GM12875 (cell line): ENCODE measurements around the gene LCORL.

Experiments
- H3K4me3 ChIP-seq: one replicate; pipeline ENCODE4 v1.5.1; 2011; ENCODE audit warnings: low read depth, low read length, control low read depth
- TF ChIP-seq, protein P1 (sequence below): IDR thresholded peaks from 2 replicates; pipeline ENCODE4 v1.5.1; 2011; ENCODE audit warnings: low read depth, mild to moderate bottlenecking, control low read depth, inconsistent platforms, low read length, moderate library complexity, borderline replicate concordance; ENCODE audit not compliant: insufficient read depth

LCORL gene

DNA sequence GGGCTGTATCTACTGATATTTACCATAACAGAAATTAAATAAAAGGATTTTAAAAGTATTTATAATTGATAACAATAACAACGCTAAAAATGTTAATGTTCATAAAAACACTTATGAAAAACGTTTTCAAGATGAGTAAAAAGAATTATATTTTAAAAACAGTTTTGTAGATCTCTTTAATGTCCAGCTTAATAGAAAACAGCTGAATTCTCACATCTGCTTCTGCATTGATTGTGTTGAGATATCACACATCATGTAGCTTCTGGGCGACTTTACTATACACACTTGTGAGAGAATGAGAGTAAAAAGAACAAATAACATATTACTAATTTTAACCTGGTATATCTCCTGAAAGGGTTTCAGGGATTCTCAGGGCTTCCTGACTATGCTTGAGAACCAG, 127.1 kb downstream of the LCORL start:
- TF ChIP-seq, protein P1, sequence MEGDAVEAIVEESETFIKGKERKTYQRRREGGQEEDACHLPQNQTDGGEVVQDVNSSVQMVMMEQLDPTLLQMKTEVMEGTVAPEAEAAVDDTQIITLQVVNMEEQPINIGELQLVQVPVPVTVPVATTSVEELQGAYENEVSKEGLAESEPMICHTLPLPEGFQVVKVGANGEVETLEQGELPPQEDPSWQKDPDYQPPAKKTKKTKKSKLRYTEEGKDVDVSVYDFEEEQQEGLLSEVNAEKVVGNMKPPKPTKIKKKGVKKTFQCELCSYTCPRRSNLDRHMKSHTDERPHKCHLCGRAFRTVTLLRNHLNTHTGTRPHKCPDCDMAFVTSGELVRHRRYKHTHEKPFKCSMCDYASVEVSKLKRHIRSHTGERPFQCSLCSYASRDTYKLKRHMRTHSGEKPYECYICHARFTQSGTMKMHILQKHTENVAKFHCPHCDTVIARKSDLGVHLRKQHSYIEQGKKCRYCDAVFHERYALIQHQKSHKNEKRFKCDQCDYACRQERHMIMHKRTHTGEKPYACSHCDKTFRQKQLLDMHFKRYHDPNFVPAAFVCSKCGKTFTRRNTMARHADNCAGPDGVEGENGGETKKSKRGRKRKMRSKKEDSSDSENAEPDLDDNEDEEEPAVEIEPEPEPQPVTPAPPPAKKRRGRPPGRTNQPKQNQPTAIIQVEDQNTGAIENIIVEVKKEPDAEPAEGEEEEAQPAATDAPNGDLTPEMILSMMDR, result no peak
- no peak overlapping the region for H3K4me3 ChIP-seq

DNA sequence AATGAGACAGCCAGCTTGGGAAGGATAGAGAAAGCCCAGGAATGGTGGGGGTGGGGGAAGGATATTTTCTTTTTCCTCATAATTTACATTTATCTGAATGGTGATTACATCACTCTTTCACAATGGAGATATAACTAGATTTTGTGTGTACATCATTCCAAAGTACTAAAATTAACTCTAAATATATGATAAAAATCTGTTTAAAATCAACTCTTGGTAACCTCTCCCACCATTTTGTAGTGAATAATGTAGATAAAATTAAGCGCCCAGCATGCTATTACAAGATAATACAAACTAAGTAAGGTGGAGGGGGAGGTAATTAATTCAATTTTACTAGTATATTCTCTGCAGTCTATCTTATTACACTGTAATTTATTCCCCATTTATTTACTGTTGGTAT, 131.9 kb downstream of the LCORL start:
- H3K4me3 ChIP-seq, result no peak overlapping the region
- TF ChIP-seq, protein P1, result no peak

DNA sequence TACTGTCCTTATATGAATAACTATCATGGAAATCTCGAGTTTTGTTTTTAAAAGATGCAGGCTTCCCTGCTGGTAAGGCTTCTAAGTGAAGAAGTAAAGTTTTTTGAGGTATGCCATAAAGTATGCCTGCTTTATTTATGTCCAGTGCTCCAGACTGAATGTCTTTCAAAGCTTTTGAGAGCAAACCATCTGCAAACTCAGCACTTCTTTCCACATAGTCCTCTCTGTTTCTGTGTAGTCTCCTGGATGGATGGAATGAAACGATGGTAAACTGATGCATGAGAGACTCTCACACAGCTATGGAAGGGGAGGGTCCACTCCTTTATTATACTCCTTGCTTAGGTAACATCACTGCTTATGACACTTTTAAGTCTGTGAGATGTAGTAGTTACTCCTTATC, 137.0 kb downstream of the LCORL start:
- TF ChIP-seq, protein P1, result no peak
- H3K4me3 ChIP-seq, result no peak overlapping the region

DNA sequence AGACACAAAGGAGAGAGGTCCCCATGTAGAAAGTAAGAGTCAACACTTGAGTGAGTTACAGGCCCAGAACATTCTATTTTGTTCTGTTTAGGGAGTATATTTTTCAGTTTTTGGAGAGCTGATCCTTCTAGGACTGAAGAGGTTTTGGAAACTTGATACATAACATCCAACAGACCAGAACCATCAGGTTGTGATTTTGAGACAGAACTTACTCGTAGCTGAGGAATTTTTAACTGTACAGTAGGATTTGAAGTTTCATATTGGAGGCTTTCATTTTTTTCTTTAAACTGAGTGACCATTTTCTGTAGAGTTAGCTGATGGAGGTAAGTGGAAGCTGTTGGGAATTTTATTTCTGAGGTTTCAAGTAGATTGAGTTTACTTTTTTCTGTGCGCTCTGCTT, 137.5 kb downstream of the LCORL start:
- no peak overlapping the region for H3K4me3 ChIP-seq
- TF ChIP-seq, protein P1, result no peak

DNA sequence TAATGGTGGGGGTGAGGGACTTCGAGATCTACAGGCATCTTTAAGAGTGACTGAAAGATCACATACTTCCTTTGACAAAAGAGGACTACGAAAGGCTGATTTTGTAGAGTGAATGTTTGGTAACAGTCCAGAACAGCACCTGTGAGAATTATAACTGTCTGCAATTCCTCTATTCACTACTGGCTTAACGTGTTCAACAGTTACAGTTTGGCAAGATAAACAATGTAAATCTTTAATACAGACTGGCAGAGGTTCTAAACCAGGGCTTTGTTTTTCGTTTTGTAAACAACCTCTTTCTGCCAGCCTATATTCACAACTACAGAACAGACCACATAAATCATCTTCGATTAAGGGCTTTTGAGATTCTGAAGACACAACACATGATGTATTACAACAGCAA, 143.9 kb downstream of the LCORL start:
- H3K4me3 ChIP-seq, result no peak overlapping the region
- TF ChIP-seq, protein P1, result no peak

DNA sequence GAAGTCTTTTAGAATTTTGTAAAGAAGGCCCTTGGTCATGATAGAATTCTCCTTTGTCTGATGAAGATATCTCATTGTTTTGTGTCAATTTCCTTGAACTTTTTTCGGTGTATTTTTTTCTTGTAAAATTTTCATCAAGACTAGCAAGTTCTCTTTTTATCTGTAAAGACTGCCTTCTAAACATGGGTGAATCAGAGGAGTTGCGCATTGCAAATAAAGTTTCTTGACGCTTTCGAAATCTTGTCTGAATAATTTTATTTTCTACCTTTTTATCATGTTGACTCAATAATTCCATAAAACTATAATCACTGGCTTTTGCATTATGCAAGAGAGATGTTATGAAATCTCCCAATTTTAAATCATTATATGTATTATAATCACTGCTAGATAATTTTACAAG, 144.6 kb downstream of the LCORL start:
- TF ChIP-seq, protein P1, result no peak
- no peak overlapping the region for H3K4me3 ChIP-seq

DNA sequence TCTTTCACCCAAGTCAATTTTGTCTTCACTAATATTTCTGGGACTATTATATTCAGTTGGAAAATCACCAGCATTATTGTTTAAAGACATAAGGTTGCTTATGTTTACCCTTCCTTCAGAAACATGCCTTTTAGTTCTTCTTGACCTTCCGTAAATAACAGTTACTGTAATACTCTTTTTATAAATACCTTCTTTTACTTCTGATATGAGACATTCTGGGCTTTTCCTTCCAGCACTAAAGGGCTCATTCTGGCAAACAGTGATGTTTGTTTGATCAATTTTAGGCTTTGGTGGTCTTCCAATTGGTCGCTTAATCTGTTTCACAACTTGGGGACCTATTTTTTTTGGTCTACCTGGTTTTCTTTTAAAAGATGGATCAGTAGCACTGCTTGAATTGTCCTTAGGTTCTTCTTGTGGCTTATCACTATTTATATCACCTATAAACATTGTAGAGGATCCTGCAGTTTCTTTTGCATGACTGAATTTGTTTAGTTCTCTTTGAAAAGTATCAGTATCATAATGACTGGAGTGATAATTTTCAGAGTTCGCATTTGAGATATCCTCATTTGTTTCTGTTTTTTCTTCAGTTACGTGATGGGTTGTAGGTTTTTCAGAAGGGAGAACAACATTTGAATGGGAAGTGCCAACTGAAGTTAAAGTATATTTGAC, 146.0 kb downstream of the LCORL start:
- no peak overlapping the region for H3K4me3 ChIP-seq
- TF ChIP-seq, protein P1, result no peak
